ENCODE results near the gene DCST2. TPM values are rescaled to one million over a fixed set of nuclear protein-coding genes. Genes with fewer than 3 reads are reported as not detected.

DCST2 gene
- total RNA-seq, 4 donors from 2014 or later, result 0.33 to 4.2 (median 0.50) TPM; not detected in 1

DNA sequence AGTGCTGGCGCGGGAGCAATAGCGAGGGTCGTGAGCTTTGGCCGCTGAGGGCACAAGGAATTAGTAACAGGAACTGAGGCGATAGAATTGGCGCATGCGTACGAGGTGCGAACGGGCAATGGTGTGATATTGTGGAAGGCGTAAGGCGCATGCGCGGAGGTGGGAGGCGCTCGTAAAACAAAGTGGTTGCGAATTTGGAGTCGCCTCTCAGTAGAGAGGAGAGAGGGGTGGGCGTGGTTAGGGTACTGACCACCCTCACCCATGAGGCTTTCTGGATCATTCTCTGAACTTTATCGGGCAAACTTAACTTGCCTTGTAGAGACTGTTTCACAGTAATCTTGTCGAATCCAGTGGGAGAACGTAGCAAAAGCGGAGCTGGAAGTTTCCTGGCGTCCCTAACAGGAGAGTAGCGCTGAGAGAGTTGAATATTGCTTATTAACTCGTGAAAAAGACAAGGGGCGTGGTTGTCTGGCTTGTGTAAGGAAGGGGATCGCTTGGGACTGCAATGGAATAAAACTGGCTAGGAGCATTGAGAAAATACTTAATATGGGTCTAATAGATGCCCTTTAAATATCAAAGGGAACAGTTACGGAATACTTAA is 58.7 kb downstream of the DCST2 start:
- H3K4me1 ChIP-seq, result peaks cover 33 to 44% of the 10 kb centered on the region in 2 donors
- peak; percentile 96 to 97 for DNase-seq
- H3K36me3 ChIP-seq, result no peaks in the 10 kb centered on the region
- H3K27me3 ChIP-seq, result no peaks in the 10 kb centered on the region
- peak overlapping the region; percentile 81 to 98 (median 95) for H3K27ac ChIP-seq
- no peaks in the 10 kb centered on the region for H3K9me3 ChIP-seq
- WGBS, 2 donors, result 0 to 1% methylated on average over 30 of the region's 30 CpGs
- intact Hi-C loops (cut with DNase I), result loop anchor here (5.0 kb wide), 1 partner anchor 77 kb away; the partner anchor contains the start of gene ADAM15
- peak in 1 of 2 donors; percentile 84 for TF ChIP-seq POLR2A (IDR thresholded peaks at IDR 0.05)
- TF ChIP-seq, protein P1, sequence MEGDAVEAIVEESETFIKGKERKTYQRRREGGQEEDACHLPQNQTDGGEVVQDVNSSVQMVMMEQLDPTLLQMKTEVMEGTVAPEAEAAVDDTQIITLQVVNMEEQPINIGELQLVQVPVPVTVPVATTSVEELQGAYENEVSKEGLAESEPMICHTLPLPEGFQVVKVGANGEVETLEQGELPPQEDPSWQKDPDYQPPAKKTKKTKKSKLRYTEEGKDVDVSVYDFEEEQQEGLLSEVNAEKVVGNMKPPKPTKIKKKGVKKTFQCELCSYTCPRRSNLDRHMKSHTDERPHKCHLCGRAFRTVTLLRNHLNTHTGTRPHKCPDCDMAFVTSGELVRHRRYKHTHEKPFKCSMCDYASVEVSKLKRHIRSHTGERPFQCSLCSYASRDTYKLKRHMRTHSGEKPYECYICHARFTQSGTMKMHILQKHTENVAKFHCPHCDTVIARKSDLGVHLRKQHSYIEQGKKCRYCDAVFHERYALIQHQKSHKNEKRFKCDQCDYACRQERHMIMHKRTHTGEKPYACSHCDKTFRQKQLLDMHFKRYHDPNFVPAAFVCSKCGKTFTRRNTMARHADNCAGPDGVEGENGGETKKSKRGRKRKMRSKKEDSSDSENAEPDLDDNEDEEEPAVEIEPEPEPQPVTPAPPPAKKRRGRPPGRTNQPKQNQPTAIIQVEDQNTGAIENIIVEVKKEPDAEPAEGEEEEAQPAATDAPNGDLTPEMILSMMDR (IDR thresholded peaks at IDR 0.05), result peak in 1 of 6 experiments; percentile 5
- peak overlapping the region; percentile 11 to 51 (median 16) for H3K4me3 ChIP-seq (replicated peaks in 1 of 3)

DNA sequence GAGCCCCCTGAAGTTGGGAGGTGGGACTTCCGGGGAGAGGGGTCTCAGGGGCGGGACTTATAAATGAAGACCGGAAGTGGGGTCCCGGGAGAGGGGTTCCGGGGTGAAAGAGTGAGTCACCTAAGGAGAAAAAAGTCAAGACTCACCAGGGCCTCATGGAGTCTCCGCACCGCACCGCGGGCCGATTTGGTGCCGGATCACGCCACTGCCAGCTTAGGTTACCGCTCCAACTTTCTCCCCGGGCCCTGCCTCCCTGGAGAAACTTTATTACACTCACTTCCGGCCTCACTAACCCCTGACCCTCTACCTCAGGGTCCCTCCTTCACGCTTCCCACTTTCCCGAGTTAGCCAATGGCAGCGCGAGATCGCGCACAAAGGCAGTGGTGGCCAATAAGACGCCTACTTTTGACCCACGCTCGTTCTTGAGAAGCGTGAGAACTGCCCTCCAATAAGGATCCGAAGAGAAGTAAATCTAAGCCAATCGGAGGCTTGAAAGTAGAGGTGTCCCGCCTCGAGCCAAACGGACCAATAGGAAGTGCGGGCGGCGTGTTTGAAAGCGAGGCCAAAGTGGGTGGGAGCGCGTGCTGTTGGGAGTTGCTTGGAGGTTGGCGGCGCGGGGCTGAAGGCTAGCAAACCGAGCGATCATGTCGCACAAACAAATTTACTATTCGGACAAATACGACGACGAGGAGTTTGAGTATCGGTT is 59.3 kb downstream of the DCST2 start, which contains the start of gene CKS1B:
Gene CKS1B, plus strand, starts transcription at position 580 of the 706 bp plus-strand sequence. Its CDS starts 65 bp downstream, at position 645.
- DNase-seq, result peak; percentile 97 to 98
- no peaks in the 10 kb centered on the region for H3K27me3 ChIP-seq
- intact Hi-C loops (cut with DNase I), result loop anchor here (5.0 kb wide), 1 partner anchor 78 kb away; the partner anchor contains the start of gene ADAM15
- H3K9me3 ChIP-seq, result no peaks in the 10 kb centered on the region
- no peaks in the 10 kb centered on the region for H3K36me3 ChIP-seq
- H3K27ac ChIP-seq, result peak within 1 kb of the TSS; percentile 95 to 99 (median 98)
- TF ChIP-seq POLR2A (IDR thresholded peaks at IDR 0.05), result peak in 1 of 2 donors; percentile 55
- TF ChIP-seq, protein P1 (IDR thresholded peaks at IDR 0.05), result no peak
- H3K4me3 ChIP-seq (replicated peaks in 1 of 3), result peak within 1 kb of the TSS; percentile 16 to 73 (median 51)
- peaks cover 37 to 51% of the 10 kb centered on the region in 2 donors for H3K4me1 ChIP-seq
- WGBS, 2 donors, result 0 to 1% methylated on average over 39 to 47 of the region's 47 CpGs

DNA sequence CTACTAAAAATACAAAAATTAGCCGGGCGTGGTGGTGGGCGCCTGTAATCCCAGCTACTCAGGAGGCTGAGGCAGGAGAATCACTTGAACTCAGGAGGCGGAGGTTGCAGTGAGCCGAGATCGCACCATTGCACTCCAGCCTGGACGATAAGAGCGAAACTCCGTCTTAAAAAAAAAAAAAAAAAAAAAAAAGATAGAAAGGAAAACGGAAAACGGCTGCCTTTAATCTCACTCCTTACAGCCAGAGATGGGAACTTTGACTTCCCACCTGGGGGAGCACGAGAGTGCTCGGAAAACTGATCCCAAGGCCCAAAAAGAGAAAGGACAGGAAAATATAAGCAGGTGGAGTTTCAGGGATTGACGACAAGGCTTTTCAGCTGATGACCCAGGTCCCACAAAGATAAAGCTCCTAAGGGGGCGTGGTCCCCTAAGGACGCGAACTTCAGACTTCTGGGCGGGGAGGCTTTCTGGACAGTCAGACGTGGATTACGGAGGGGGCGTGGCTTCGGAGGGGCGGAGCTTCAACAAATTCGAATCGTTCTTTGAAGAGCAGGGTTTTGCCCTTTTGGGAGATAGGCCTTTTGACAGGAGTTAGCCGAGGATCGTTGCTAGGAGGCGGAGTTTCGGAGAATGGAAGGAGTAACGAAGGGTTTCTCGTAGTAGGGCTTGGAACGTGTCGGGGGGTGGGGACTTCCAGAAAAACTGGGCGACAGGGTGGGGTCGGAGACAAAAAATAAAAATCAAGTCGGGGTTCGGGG is 60.1 kb downstream of the DCST2 start:
- H3K4me1 ChIP-seq, result peaks cover 37 to 58% of the 10 kb centered on the region in 2 donors
- no peaks in the 10 kb centered on the region for H3K36me3 ChIP-seq
- H3K27ac ChIP-seq, result peak overlapping the region; percentile 95 to 99 (median 98)
- intact Hi-C loops (cut with DNase I), result loop anchor here (5.0 kb wide), 1 partner anchor 79 kb away; the partner anchor contains the start of gene ADAM15
- peak in 1 of 2 donors; percentile 44 for TF ChIP-seq POLR2A (IDR thresholded peaks at IDR 0.05)
- TF ChIP-seq, protein P1 (IDR thresholded peaks at IDR 0.05), result peak in 4 of 6 experiments; percentile 10 to 32 (median 24)
- no peaks in the 10 kb centered on the region for H3K9me3 ChIP-seq
- peak overlapping the region; percentile 2 to 73 (median 51) for H3K4me3 ChIP-seq (replicated peaks in 1 of 3)
- WGBS, 2 donors, result 3 to 5% methylated on average over 37 of the region's 37 CpGs
- no peaks in the 10 kb centered on the region for H3K27me3 ChIP-seq
- DNase-seq, result peak; percentile 97 to 98

DNA sequence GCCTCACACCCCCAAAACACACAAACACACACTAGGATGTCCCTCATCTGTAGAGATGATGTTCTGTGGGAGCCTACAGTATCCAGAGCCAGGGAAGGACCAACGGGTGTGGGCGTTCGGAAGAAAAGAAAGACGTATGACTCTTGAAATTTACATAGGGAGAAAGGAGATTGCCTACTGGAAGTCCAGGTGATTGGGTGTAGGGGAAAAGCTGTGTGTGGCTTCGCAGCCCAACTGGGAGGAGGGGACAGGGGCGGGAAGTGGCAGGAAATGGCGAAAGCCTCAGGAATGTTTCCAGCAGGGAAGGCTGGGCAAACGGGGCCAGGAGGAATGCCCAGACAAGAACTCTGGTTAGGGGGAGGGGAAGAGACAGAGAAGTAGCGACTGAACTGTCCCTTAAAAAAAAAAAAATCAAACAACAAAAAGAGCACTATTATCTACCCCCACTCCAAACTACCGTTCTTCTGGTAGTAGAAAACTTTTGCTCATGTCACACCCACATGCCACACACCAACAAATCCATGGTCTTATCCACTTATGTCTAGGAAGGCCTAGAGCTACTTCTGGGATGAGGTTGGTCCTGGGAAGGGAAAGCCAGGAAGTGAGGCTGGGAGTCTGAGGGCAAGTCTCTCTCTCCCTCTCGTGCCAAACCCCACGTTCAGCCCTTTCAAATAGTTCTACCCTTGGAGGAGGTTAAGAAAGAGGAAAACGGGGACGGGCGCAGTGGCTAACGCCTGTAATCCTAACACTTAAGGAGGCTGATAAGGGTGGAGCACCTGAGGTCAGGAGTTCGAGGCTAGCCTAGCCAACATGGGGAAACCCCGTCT is 60.9 kb downstream of the DCST2 start:
- peaks cover 3 to 5% of the 10 kb centered on the region in 2 donors for H3K36me3 ChIP-seq
- peaks cover 37 to 60% of the 10 kb centered on the region in 2 donors for H3K4me1 ChIP-seq
- peak overlapping the region in 1 of 3 donors; percentile 51 for H3K4me3 ChIP-seq (replicated peaks in 1 of 3)
- no peaks in the 10 kb centered on the region for H3K27me3 ChIP-seq
- 34 to 35% methylated on average over 18 of the region's 18 CpGs for whole genome bisulfite sequencing, 2 donors
- H3K9me3 ChIP-seq, result no peaks in the 10 kb centered on the region
- peak overlapping the region; percentile 95 to 99 (median 98) for H3K27ac ChIP-seq
- DNase-seq, result peak; percentile 62 to 68
- intact Hi-C loops (cut with DNase I), result loop anchor here (5.0 kb wide), 1 partner anchor 80 kb away; the partner anchor contains the start of gene ADAM15
- TF ChIP-seq, protein P1 (IDR thresholded peaks at IDR 0.05), result no peak
- TF ChIP-seq POLR2A (IDR thresholded peaks at IDR 0.05), result no peak
